HG02678 (cell line): Measurements from ENCODE around the gene CTDSPL.
"Not testable (repeated sequence)": the region's sequence is repeated elsewhere in the genome, so short reads cannot be mapped to it uniquely, and the experiment has no call there.

Experiments
- ATAC-seq: cut with Tn5 transposase; IDR thresholded peaks from one replicate; pipeline ENCODE4 v1.9.1; 2021; ENCODE audit warnings: mild to moderate bottlenecking, moderate library complexity; ENCODE audit not compliant: unreplicated experiment

Gene CTDSPL, protein sequence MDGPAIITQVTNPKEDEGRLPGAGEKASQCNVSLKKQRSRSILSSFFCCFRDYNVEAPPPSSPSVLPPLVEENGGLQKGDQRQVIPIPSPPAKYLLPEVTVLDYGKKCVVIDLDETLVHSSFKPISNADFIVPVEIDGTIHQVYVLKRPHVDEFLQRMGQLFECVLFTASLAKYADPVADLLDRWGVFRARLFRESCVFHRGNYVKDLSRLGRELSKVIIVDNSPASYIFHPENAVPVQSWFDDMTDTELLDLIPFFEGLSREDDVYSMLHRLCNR

DNA sequence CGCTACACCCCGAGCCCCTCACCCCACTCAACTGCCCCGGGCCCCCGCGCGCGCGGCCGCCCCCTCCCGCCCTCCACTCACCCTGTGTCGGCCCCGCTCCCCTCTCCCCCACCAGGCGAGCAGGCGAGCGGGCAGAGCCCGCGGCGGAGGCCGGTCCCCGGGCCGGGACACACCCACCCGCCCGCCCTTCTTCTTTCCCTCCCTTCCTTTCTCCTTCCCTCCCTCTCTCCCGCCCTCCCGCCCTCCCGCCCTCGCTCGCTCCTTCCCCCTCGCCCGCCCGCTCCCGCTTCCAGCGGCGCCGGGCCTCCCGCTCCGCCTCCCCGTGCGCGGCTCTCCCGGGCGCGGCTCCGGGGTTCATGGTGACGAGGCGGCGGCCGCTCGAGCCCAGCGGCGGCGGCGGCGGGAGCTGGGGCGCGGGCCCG, at the start of gene CTDSPL:
TSS of gene CTDSPL (plus strand) at position 261 of the 422 bp plus-strand sequence. CDS start 320 bp downstream, outside the sequence.
- no peak for ATAC-seq

DNA sequence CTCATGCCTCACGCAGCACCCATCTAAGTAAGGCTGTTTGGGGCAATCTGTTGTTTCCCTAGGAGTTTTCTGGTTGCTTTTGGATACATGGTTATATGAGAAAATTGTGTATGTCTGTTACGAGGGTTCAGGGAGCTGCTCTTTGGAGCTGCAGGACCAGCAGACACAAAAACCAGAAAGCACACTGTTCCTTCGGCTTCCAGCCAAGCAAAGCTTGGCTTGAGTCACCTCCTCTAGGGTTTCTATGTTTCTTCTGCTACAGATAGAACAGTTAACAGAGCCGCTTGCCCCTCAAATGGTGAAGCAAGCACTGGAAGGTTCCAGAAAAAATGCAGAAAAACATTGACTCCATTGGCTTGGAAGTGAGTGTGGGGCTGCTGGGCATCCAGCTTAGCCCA, 49.2 kb upstream of the CTDSPL start:
- ATAC-seq, result no peak

DNA sequence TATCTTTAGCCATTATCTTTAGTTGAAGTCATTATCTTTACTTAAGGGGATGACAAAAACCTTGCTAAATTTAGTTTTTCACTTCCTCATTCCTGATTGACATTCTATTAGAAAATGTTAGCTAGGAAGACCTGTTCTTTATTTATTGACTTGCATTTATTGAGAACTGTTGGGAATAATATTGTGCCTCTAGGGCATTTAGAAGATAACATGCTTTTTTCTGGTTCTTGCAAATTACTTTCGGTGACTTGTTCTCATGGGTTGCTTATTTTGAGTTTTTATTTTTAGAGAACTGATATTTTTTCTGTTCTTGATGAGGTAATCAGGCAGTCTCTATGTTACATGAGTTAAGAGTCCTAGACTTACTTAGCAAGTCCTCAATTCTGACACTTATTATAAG, 48.3 kb upstream of the CTDSPL start:
- no peak for ATAC-seq

DNA sequence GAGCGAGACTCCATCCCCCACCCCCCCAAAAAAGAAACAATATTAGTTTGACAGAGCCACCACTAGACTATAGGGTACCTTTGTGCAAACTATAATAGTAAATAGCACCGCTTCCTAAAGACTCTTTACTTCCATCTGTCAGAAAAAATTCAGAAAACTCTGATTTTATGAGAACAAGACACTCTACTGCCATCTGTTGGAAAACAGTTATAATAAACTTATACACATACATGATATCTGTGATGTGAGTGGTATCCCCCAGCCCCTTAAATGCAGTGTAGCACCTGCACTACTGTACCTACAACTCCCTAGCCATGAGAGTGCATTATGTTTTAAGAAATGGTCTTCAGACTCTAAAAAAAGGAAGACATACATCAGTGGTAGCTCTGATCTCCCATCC, 47.1 kb upstream of the CTDSPL start:
- ATAC-seq, result no peak

DNA sequence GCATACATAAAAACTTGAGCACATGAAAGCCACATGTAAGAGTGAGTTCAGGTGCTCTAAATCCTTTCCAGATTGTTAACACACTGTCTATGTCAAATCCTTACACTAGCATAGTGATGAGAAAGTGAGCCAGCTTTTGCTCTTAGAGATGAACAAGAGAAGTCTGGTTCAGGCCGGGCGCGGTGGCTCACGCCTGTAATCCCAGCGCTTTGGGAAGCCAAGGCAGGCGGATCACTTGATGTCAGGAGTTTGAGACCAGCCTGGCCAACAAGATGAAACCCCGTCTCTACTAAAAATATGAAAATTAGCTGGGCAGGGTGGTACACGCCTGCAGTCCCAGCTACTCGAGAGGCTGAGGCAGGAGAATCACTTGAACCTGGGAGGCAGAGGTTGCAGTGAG, 46.5 kb upstream of the CTDSPL start:
- not testable (repeated sequence) for ATAC-seq

DNA sequence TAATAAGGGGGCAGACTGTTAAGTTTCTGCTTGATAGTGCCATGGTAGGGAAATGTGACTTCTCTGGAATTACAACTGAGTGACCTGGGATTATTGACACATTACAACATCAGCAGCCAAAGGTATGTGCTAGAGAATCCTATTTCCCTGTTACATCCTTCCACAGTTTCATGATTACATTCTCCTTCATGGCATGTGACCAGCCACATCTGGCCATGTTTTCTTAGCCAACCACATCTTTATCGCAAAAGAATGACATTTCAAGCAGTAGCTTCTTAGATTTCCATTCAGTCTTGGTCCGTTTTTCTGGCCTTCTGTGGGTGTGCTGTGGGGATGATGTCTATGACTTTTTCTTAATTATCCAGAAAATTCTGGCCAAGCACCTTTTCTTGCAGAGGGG, 45.4 kb upstream of the CTDSPL start:
- ATAC-seq, result no peak

GRCh38 chr3:37819591-37819990, 42.1 kb upstream of the CTDSPL start:
- ATAC-seq, result no peak

DNA sequence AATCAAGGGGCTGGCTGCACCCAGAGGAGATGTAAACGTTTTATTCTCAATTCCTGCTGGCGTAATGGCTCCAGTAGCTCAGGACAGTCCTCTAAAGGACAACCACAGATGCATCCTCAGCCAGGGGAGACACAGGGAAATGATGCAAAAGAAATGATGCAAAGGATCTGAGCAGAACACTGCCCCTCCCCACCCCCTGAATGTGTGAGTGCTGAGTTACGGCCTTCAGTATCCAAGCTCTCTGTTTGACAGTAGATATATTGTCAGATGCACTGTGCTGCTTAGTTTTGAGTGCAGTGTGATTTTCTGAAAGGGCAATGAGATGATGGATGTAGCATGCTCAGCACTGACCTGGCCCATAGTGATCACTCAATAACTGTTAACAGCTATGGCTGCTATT, 41.4 kb upstream of the CTDSPL start:
- ATAC-seq, result no peak

DNA sequence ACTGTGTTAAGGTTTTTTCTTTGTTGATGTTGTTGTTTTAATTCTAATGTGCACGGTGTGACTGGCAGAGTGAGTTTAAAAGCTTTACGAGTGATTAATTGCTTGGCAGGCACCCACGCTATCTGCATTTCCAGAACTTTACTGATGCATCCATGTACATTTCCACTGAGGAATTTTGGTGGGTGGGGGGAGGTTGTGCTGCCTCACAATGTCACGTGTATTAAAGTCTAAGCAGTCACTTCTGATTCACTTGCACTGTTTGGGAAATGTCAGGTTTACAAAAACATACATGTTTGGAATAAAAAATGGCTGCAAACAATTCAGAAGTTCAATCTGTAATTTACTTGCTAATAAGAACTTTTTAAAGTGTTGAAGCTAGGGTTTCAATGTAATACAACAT, 38.5 kb upstream of the CTDSPL start:
- no peak for ATAC-seq

DNA sequence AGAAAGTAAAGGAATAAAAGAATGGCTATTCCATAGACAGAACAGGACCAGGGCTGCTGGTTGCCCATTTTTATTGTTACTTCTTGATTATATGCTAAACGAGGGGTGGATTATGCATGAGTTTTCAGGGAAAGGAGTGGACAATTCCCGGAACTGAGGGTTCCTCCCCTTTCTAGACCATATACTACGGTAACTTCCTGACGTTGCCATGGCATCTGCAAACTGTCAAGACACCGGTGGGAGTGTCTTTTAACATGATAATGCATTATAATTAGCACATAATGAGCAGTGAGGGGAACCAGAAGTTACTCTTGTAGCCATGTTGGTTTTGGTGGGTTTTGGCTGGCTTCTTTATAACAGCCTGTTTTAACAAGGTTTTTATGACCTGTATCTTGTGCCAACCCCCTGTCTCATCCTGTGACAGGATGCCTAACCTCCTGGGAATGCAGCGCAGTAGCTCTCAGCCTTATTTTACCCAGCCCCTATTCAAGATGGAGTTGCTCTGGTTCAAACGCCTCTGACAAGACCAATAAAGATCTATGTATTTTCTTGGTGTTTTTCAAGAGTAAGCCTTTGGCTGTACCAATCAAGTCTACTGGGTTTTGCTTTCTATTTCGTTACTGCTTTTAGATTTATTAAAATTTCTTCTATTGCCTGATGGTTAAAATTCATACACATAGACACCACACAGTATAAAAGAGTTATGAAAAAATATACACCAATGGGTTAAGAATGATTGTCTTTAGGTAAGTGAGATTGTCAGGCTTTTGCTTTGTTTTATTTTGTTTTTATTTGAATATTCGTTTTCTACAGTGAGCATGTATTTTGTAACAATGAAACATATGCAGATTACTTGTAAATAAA, 37.4 kb upstream of the CTDSPL start:
- ATAC-seq, result no peak

DNA sequence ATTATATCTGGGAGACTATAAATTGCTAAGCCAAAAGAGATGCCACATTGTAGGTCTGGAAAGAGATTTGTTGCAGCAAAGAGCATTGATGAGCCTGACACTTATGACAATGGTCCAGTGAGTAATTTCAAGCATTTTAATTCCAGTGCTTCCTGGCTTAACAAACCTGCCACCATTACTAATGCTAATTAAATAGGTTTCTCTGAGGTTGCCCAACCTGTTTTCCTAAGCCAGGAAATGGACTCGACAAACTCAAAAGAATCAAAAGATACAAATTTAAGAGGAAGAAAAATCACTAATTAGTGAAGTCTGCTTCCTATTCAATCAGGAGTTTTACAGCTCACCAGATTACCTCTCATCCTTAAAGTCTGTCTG, 36.7 kb upstream of the CTDSPL start:
- no peak for ATAC-seq

DNA sequence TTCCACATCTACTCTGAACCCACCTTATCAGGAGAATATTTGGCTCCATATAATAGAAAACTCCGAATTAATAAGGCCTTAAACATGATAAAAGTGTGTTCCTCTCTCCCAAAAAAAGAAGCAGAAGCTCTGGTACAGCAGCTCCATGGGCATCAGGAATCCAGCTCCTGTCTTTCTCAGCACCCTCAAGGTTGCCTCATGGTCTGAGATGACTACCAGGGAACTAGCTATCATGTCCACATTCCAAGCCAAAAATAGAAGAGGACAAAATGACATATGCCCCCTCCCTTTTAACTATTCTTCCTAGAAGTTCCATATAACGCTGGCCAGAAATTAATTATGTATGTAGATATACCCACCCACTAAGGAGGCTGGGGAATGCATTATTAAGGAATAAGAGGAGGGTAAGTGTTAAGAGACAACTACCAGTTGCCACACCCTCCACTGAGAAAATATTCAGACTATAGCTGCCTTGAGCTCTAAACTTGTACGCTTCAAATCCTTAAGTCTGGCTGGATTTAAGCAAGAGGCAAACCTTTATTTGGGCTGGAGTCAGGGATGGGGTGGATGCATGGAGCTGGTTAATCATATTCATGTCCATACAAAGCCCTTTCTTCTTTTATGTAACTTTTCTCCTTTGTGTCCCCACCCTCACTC, 35.8 kb upstream of the CTDSPL start:
- no peak for ATAC-seq

GRCh38 chr3:37826502-37826901, 35.2 kb upstream of the CTDSPL start:
- no peak for ATAC-seq

- no peak for ATAC-seq
Measured at GRCh38 chr3:37826933-37827332, 34.7 kb upstream of the CTDSPL start.

GRCh38 chr3:37832480-37832879, 29.2 kb upstream of the CTDSPL start:
- no peak for ATAC-seq

DNA sequence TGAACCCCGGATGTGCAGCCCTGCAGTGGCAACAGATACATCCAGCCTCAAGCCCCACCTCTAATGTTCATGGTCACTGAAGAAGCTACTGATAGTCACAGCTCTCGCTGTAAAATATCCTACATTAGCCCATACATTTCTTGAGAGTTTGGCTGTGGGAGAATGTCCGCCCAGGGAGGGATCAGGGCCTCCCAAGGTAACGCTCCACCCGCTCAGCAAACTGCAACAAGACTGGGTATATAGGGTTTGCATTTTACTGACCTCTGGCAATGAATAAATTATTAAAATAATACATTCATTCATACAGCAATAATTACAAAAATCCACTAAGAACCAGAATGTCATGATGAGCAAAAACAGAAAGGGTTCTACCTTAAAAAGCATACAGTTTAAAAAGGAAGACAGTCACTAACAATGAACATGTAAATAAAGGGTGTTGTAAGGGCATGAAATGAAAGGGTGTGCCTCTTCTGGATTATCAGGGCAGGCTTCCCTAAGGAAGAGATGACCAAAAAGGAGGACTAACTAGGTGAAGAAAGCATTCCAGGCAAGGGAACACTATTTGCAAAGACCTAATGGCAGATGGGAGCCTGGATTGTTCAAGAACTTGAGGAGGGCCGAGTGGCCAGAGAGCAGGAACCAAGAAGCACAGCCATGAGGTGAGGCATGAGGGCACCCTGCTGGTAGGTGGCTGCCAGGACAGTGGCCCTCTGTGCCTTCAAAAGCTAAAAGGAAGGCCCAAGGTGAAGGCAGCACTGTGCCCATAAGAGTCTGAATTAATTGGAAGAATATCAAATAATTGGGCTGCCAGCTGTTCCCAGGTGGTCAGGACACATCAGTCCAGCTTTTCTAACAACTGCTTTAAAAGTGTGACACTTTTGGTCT, 28.1 kb upstream of the CTDSPL start:
- ATAC-seq, result no peak

DNA sequence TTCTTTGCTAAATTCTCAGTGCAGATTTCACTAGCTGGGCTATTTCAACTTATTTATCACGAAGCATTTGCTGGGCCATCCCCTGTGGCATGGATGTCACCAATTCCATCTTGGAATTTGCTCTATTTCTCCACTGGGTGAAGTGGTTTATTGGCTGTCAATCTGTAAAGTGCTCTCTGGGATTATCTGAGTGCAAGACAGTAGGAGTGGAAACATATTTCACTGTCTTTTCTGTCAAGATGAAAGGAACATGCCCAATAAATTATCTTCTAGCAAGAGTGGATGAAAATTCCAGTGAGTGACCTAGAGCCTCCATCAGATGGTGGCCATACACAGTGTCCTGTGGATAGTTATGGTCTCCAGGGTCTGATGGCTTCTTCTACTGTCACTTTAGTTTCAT, 25.1 kb upstream of the CTDSPL start:
- ATAC-seq, result no peak

DNA sequence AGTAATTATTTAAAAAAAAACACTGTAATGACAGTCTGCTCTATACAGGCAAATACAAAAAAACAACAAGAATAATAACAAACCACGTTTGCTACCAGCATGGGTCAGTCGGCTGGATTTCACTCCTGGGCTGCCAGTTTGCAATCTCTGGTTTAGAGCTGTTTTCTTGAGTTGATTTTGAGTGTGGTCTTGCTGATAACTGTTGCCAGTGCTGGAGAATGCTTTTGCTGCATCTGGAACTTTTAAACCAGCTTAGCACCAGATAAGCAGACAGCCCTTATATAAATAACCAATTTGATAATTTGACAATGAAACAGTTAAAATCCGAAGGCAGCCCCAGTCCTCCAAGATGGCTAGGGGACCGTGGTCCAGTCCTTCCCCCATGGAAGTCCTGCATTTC, 14.0 kb upstream of the CTDSPL start:
- ATAC-seq, result no peak

DNA sequence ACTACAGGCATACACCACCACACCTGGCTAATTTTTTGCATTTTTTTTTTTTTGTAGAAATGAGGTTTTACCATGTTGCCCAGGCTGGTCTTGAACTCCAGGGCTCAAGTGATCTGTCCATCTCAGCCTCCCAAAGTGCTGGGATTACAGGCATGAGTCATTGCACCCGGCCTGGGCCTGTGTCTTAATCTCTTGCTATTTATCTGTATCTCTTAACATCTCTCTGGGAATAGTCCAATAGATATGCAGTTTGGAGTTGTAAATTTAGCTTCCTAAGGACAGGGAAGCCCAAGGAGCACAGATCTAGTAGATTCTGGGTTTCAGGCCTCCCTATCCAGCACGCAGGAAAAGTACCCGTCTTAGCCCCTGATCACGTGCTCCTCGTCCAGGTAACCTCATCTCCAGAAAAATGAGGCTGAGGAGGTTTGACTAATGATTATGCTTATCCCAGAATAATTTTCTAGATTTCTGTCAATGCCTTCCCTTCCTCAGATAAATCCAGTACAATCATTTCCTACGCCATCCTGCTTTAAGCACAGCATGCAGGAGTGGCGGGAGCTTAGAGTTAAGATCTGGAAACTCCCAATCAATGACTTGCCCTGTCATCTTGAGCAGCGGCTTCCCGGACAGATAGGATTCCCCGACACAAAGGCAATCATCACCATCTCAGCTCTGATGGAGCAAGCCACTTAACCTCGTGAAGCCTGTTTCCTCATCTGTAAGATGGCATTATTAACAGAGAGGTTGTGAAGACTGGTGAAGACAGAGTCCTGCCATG, 12.3 kb upstream of the CTDSPL start:
- ATAC-seq, result no peak

GRCh38 chr3:37852097-37852496, 9.6 kb upstream of the CTDSPL start:
- no peak for ATAC-seq
